Stomach smooth muscle (tissue), 2 donors: Measurements from ENCODE around the gene SAP30BP.
A peak's percentile ranks its signal among the peaks of the same experiment; 100 is the strongest.

ENCODE experiments used
- H3K27ac ChIP-seq: one replicate; pipeline ENCODE4 v1.7.0; 2013; ENCODE audit warnings: mild to moderate bottlenecking, low read length, inconsistent platforms
- H3K27me3 ChIP-seq, 2 donors: one replicate each; pipeline ENCODE4 v1.7.0; 2013; ENCODE audit warnings: low read length in 2 of 2; ENCODE audit not compliant: insufficient read depth in 2 of 2, control insufficient read depth in 1 of 2
- H3K36me3 ChIP-seq, 2 donors: one replicate each; pipeline ENCODE4 v1.7.0; 2013; ENCODE audit warnings: low read length in 2 of 2; ENCODE audit not compliant: control insufficient read depth in 2 of 2, insufficient read depth in 2 of 2
- H3K4me1 ChIP-seq: one replicate; pipeline ENCODE4 v1.7.0; 2013; ENCODE audit warnings: low read length; ENCODE audit not compliant: control insufficient read depth, insufficient read depth
- H3K4me3 ChIP-seq, 2 donors: one replicate each; pipeline ENCODE4 v1.7.0; 2013; ENCODE audit warnings: low read length in 2 of 2
- H3K9ac ChIP-seq, 2 donors: one replicate each; pipeline ENCODE4 v1.7.0; 2013; ENCODE audit warnings: low read length in 2 of 2, mild to moderate bottlenecking in 1 of 2
- H3K9me3 ChIP-seq, 2 donors: one replicate each; pipeline ENCODE4 v1.7.0; 2013; ENCODE audit warnings: low read length in 2 of 2; ENCODE audit not compliant: control insufficient read depth in 2 of 2
- donor health status: healthy.
- donor health status: Pancreatic carcinoma.

Gene SAP30BP

DNA sequence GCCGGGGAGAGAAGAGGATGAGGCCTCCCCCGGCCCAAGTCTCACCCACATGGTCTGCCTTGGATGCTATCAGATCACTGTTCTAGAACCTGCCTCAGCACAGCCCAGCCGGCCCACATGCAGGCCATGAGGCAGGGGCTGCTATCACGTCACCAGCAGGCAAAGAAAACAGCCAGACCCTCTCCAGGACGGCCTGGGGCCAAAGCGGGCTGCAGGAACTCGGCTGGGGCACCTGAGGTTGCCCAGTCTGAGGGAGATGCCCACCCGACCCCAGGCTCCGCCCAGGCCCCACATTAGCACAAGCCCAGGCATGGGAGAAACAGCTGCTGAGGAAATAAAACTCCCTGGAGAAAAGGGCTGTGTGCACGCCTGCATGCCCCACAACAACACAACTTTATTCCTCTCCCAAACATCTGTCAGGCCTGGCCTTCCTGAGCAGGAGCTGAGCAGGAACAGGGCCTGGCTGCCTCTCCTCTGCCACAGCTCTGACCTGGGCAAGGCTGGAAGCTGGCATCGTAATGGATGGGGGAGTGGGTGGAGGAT is 40.6 kb upstream of the SAP30BP start:
- H3K9me3 ChIP-seq: no peaks in the 10 kb centered on the region
- no peaks in the 10 kb centered on the region for H3K27me3 ChIP-seq
- H3K4me3 ChIP-seq: no peak overlapping the region
- no peak overlapping the region for H3K27ac ChIP-seq
- H3K36me3 ChIP-seq: peaks cover 8 to 18% of the 10 kb centered on the region in 2 donors
- no peak overlapping the region for H3K9ac ChIP-seq
- no peaks in the 10 kb centered on the region for H3K4me1 ChIP-seq

- Histone ChIP-seq H3K9me3 (no peaks in the 10 kb centered on the region), H3K27me3 (no peaks in the 10 kb centered on the region), H3K36me3 (peaks cover 8 to 14% of the 10 kb centered on the region in 2 donors), H3K27ac (no peak overlapping the region), H3K9ac (no peak overlapping the region), H3K4me3 (no peak overlapping the region), H3K4me1 (no peaks in the 10 kb centered on the region)
These were observed 40.0 kb upstream of the SAP30BP start for GRCh38 chr17:75627094-75627493.

- Histone ChIP-seq H3K4me3 (no peak overlapping the region), H3K9ac (no peak overlapping the region), H3K27ac (no peak overlapping the region), H3K9me3 (no peaks in the 10 kb centered on the region), H3K4me1 (peaks cover 10% of the 10 kb centered on the region), H3K36me3 (peaks cover 8 to 11% of the 10 kb centered on the region in 2 donors), H3K27me3 (no peaks in the 10 kb centered on the region)
These were observed 38.7 kb upstream of the SAP30BP start for GRCh38 chr17:75628425-75628824.

DNA sequence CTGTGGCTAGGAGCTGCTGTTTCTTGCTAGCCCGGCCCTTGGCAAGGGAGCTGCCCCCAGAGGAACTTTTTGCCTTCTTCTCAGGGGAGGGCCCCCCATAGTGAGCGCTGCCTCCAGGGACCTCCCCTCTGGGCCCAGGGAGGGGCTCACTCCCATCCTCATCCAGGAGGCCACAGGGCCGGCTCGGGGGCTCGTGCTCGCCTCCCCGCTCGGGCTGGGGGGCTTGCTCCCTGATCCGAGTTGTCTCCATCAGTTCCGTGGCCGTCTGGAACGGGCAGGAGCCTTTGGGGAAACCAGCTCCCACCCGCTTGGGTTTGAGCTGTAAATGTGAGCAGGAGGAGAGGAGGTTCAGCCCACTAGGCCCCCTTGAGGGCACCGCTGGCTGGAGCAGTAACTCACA is 38.0 kb upstream of the SAP30BP start:
- H3K9me3 ChIP-seq: no peaks in the 10 kb centered on the region
- H3K4me1 ChIP-seq: peaks cover 17% of the 10 kb centered on the region
- H3K9ac ChIP-seq: no peak overlapping the region
- no peaks in the 10 kb centered on the region for H3K27me3 ChIP-seq
- no peak overlapping the region for H3K27ac ChIP-seq
- H3K36me3 ChIP-seq: peaks cover 8 to 11% of the 10 kb centered on the region in 2 donors
- no peak overlapping the region for H3K4me3 ChIP-seq

DNA sequence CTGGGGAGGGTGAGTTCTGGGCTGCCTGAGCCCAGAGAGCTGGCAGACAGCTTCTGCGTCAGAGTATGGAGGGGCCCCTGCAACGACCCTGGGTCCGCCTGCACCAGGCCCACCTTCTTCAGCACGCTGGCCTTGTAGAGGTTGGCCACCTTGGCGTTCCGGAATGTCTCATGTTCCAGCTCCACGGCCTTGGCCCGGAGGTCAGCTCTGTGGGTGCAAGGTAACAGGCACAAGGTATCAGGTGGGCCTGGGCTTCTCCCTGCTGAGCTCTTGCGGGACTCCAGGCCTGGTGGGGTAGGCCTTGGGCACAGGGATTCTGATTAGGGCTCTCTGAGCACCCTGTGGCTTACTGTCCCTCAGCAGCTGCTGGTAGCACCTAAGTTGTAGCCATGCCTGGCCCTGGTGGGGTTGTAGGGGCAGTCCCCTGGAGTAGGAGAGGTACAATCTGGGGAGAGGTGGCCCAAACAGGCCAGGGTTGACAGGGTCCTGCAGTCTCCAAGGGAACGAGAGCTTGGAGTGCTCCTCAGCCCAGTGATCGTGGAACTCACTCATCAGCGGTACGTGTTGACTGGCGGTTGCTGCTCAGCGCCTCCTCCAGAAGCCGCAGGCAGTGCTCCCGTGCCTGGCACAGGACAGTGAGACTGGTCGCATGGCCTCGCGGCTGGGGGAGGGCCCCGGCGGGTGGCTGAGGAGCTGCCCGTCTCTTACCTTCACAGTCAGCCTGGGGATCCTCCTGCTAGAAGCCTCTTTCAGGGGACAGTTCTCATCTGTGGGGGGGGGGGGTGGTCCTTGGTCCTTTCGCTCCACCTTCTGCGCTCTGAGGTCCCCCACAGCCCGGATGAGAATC is 36.8 kb upstream of the SAP30BP start:
- Histone ChIP-seq H3K4me3 (no peak overlapping the region), H3K9ac (no peak overlapping the region), H3K9me3 (no peaks in the 10 kb centered on the region), H3K36me3 (peaks cover 7 to 8% of the 10 kb centered on the region in 2 donors), H3K27me3 (no peaks in the 10 kb centered on the region), H3K4me1 (peaks cover 23% of the 10 kb centered on the region), H3K27ac (no peak overlapping the region)

DNA sequence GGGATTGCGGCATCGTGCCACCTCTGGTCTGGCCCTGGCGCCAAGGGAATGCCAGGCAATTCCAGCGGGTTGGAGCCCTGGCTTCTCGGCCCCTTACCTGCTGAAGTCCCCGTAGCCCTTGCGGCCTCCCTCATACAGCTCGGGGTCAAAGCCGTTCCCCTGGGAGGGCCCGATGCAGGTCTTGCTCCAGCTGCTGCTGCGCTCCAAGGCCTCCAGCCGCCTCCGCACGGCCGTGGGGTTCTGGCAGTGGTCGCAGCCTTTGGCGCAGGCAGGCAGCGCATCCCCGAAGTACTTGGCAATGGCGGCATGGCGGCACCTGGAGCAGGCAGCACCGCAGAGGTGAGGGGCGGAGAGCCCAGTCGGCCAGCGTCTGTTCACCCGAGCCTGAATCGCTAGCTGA is 35.8 kb upstream of the SAP30BP start:
- no peak overlapping the region for H3K9ac ChIP-seq
- H3K36me3 ChIP-seq: peaks cover 4 to 8% of the 10 kb centered on the region in 2 donors
- no peaks in the 10 kb centered on the region for H3K27me3 ChIP-seq
- H3K4me3 ChIP-seq: no peak overlapping the region
- H3K27ac ChIP-seq: no peak overlapping the region
- H3K4me1 ChIP-seq: peaks cover 25% of the 10 kb centered on the region
- no peaks in the 10 kb centered on the region for H3K9me3 ChIP-seq

GRCh38 chr17:75632428-75632827 is 34.7 kb upstream of the SAP30BP start:
- Histone ChIP-seq H3K27me3 (no peaks in the 10 kb centered on the region), H3K9me3 (no peaks in the 10 kb centered on the region), H3K4me3 (no peak overlapping the region), H3K27ac (peak overlapping the region; percentile 79), H3K36me3 (peaks cover 0 to under 1% of the 10 kb centered on the region in 2 donors), H3K4me1 (peaks cover 25% of the 10 kb centered on the region), H3K9ac (no peak overlapping the region)

GRCh38 chr17:75632863-75633485 is 34.2 kb upstream of the SAP30BP start, which contains the start of gene SMIM5:
Gene SMIM5 (plus strand): TSS chr17:75633434. CDS start chr17:75640202, 6,768 bp downstream.
- no peaks in the 10 kb centered on the region for H3K36me3 ChIP-seq
- peak within 1 kb of the TSS; percentile 29 to 42 for H3K9ac ChIP-seq
- H3K4me1 ChIP-seq: peaks cover 25% of the 10 kb centered on the region
- peak within 1 kb of the TSS; percentile 79 for H3K27ac ChIP-seq
- H3K27me3 ChIP-seq: no peaks in the 10 kb centered on the region
- peak within 1 kb of the TSS; percentile 44 to 59 for H3K4me3 ChIP-seq
- no peaks in the 10 kb centered on the region for H3K9me3 ChIP-seq

GRCh38 chr17:75633486-75634375 is 33.4 kb upstream of the SAP30BP start:
- Histone ChIP-seq H3K36me3 (no peaks in the 10 kb centered on the region), H3K27ac (peak overlapping the region; percentile 79), H3K27me3 (no peaks in the 10 kb centered on the region), H3K9ac (peak overlapping the region; percentile 29 to 42), H3K4me3 (peak overlapping the region; percentile 44 to 59), H3K9me3 (no peaks in the 10 kb centered on the region), H3K4me1 (peaks cover 25% of the 10 kb centered on the region)

- Histone ChIP-seq H3K9ac (peak overlapping the region; percentile 29 to 42), H3K4me1 (peaks cover 25% of the 10 kb centered on the region), H3K27me3 (no peaks in the 10 kb centered on the region), H3K36me3 (peaks cover 0 to 2% of the 10 kb centered on the region in 2 donors), H3K9me3 (no peaks in the 10 kb centered on the region), H3K4me3 (peak overlapping the region; percentile 44 to 59), H3K27ac (peak overlapping the region; percentile 79)
These were observed 32.8 kb upstream of the SAP30BP start for GRCh38 chr17:75634376-75634740.
